Tibial nerve (tissue), 4 donors: ENCODE data around the gene CCDC106.

Source experiments
- CTCF ChIP-seq, 5 experiments: fragments of 200-600 bp in 3 of 5; fragments of 450-650 bp in 2 of 5; sonication (generic) in 3 of 5; IDR thresholded peaks; one replicate each; pipeline ENCODE4 v1.5.1; 2016 to 2019; ENCODE audit warnings: antibody characterized with exemption in 5 of 5, mild to moderate bottlenecking in 3 of 5, moderate library complexity in 2 of 5
- EP300 ChIP-seq, 2 donors: sonication (generic); formaldehyde crosslinking; IDR thresholded peaks; one replicate each; pipeline ENCODE4 v1.6.1; 2017; ENCODE audit warnings: antibody characterized with exemption in 2 of 2, mild to moderate bottlenecking in 1 of 2
- POLR2A ChIP-seq, 2 donors: fragments of 450-650 bp; IDR thresholded peaks; one replicate each; pipeline ENCODE4 v1.6.1; 2017; ENCODE audit warnings: antibody characterized with exemption in 2 of 2, mild to moderate bottlenecking in 2 of 2, moderate library complexity in 2 of 2

- TF ChIP-seq CTCF (IDR thresholded peaks at IDR 0.05) (no peak), POLR2A (IDR thresholded peaks at IDR 0.05) (no peak), EP300 (IDR thresholded peaks at IDR 0.05) (no peak)
Observed at GRCh38 chr19:55616395-55616875, 31.6 kb upstream of the CCDC106 start.
